Activated CD4-positive, alpha-beta T cell treated with anti-CD3 and anti-CD28 coated beads, Interleukin-2, amount 50 U/mL, for 4 hours (primary cell): Measurements from ENCODE around the gene ASTN1.

ENCODE experiments used
- DNase-seq, 2 experiments: peaks; one replicate each; pipeline ENCODE4 v3.0.0-alpha.2; 2020

Gene ASTN1

GRCh38 chr1:176815621-176816020 lies 348.9 kb downstream of the ASTN1 start:
- DNase-seq = no peak

GRCh38 chr1:176811511-176812288 lies 352.8 kb downstream of the ASTN1 start:
- no peak for DNase-seq

GRCh38 chr1:176809292-176809691 lies 355.2 kb downstream of the ASTN1 start:
- no peak for DNase-seq
